Activated naive CD4-positive, alpha-beta T cell treated with anti-CD3 and anti-CD28 coated beads, Interleukin-2, amount 50 U/mL, for 72 hours (primary cell): Measurements from ENCODE around the gene BTRC. TPM values are rescaled to one million over a fixed set of nuclear protein-coding genes. Genes with fewer than 3 reads are reported as not detected.

Source experiments
- ATAC-seq, 2 donors: fragments of 150-1000 bp; cut with Tn5 transposase; 2 replicates each; pipeline ENCODE4 v1.10.0; 2021; ENCODE audit warnings: mild to moderate bottlenecking in 2 of 2, moderate library complexity in 2 of 2
- DNase-seq, 2 donors: peaks; one replicate each; pipeline ENCODE4 v3.0.0; 2021 to 2022; ENCODE audit warnings: low spot score in 2 of 2
- H3K27ac Mint-ChIP-seq, 2 donors: one replicate each; pipeline ENCODE4 v1.8.0; 2022; ENCODE audit warnings: mild to moderate bottlenecking in 2 of 2, mixed read lengths in 2 of 2
- H3K36me3 Mint-ChIP-seq, 2 donors: one replicate each; pipeline ENCODE4 v1.8.0; 2022; ENCODE audit warnings: mixed read lengths in 2 of 2
- H3K9me3 Mint-ChIP-seq, 2 donors: one replicate each; pipeline ENCODE4 v1.8.0; 2022; ENCODE audit warnings: mixed read lengths in 2 of 2
- total RNA-seq, 2 donors: library from RNA; stranded (reverse); gene quantifications; one replicate each; pipeline ENCODE4 v1.2.3, GENCODE V29; 2022

BTRC gene
- total RNA-seq, 2 donors from 2014 or later: 12.0 to 20.9 TPM

GRCh38 chr10:101571271-101571925 lies 217.4 kb downstream of the BTRC start:
- no peaks in the 10 kb centered on the region for H3K36me3 Mint-ChIP-seq
- no peak overlapping the region for H3K27ac Mint-ChIP-seq
- ATAC-seq (no peak), DNase-seq (no peak)
- no peaks in the 10 kb centered on the region for H3K9me3 Mint-ChIP-seq

- no peaks in the 10 kb centered on the region for H3K36me3 Mint-ChIP-seq
- no peaks in the 10 kb centered on the region for H3K9me3 Mint-ChIP-seq
- no peak overlapping the region for H3K27ac Mint-ChIP-seq
- DNase-seq (no peak), ATAC-seq (no peak)
These were observed 218.2 kb downstream of the BTRC start for GRCh38 chr10:101572126-101572525.

- Mint-ChIP-seq H3K9me3 (no peaks in the 10 kb centered on the region), H3K27ac (no peak overlapping the region), H3K36me3 (no peaks in the 10 kb centered on the region)
- no peak for DNase-seq
- ATAC-seq: no peak
These were observed 218.8 kb downstream of the BTRC start for GRCh38 chr10:101572785-101573184.

GRCh38 chr10:101573885-101574753 lies 220.2 kb downstream of the BTRC start:
- no peak for DNase-seq
- no peaks in the 10 kb centered on the region for H3K9me3 Mint-ChIP-seq
- no peaks in the 10 kb centered on the region for H3K36me3 Mint-ChIP-seq
- no peak overlapping the region for H3K27ac Mint-ChIP-seq
- no peak for ATAC-seq

- no peaks in the 10 kb centered on the region for H3K9me3 Mint-ChIP-seq
- DNase-seq (no peak), ATAC-seq (no peak)
- no peak overlapping the region for H3K27ac Mint-ChIP-seq
- no peaks in the 10 kb centered on the region for H3K36me3 Mint-ChIP-seq
These were observed 221.1 kb downstream of the BTRC start for GRCh38 chr10:101575091-101575490.

- Mint-ChIP-seq H3K27ac (no peak overlapping the region), H3K9me3 (no peaks in the 10 kb centered on the region), H3K36me3 (no peaks in the 10 kb centered on the region)
- DNase-seq: no peak
- ATAC-seq: no peak
These were observed 221.7 kb downstream of the BTRC start for GRCh38 chr10:101575580-101576210.

GRCh38 chr10:101576211-101576863 lies 222.4 kb downstream of the BTRC start:
- no peak overlapping the region for H3K27ac Mint-ChIP-seq
- no peaks in the 10 kb centered on the region for H3K9me3 Mint-ChIP-seq
- H3K36me3 Mint-ChIP-seq: no peaks in the 10 kb centered on the region
- ATAC-seq (no peak), DNase-seq (no peak)

- Mint-ChIP-seq H3K9me3 (no peaks in the 10 kb centered on the region), H3K27ac (peak overlapping the region in 1 of 2 donors; percentile 36), H3K36me3 (no peaks in the 10 kb centered on the region)
- ATAC-seq (no peak), DNase-seq (no peak)
These were observed 223.3 kb downstream of the BTRC start for GRCh38 chr10:101577121-101577871.

GRCh38 chr10:101578192-101578591 lies 224.2 kb downstream of the BTRC start:
- no peaks in the 10 kb centered on the region for H3K36me3 Mint-ChIP-seq
- ATAC-seq (no peak), DNase-seq (no peak)
- H3K9me3 Mint-ChIP-seq: no peaks in the 10 kb centered on the region
- peak overlapping the region in 1 of 2 donors; percentile 93 for H3K27ac Mint-ChIP-seq

- H3K36me3 Mint-ChIP-seq: no peaks in the 10 kb centered on the region
- DNase-seq: no peak
- no peak overlapping the region for H3K27ac Mint-ChIP-seq
- H3K9me3 Mint-ChIP-seq: no peaks in the 10 kb centered on the region
- no peak for ATAC-seq
These were observed 225.0 kb downstream of the BTRC start for GRCh38 chr10:101578803-101579515.

GRCh38 chr10:101579516-101579870 lies 225.5 kb downstream of the BTRC start:
- H3K36me3 Mint-ChIP-seq: no peaks in the 10 kb centered on the region
- H3K27ac Mint-ChIP-seq: no peak overlapping the region
- H3K9me3 Mint-ChIP-seq: no peaks in the 10 kb centered on the region
- DNase-seq (no peak), ATAC-seq (no peak)

GRCh38 chr10:101580486-101581399 lies 226.8 kb downstream of the BTRC start:
- Mint-ChIP-seq H3K27ac (peak overlapping the region in 1 of 2 donors; percentile 59), H3K9me3 (no peaks in the 10 kb centered on the region), H3K36me3 (no peaks in the 10 kb centered on the region)
- no peak for DNase-seq
- no peak for ATAC-seq

GRCh38 chr10:101585841-101586240 lies 231.9 kb downstream of the BTRC start:
- H3K36me3 Mint-ChIP-seq: no peaks in the 10 kb centered on the region
- DNase-seq: no peak
- H3K9me3 Mint-ChIP-seq: no peaks in the 10 kb centered on the region
- ATAC-seq: no peak
- peak overlapping the region in 1 of 2 donors; percentile 90 for H3K27ac Mint-ChIP-seq

- Mint-ChIP-seq H3K36me3 (no peaks in the 10 kb centered on the region), H3K27ac (peak within 1 kb of the TSS; percentile 90 to 92), H3K9me3 (no peaks in the 10 kb centered on the region)
- peak; percentile 89 to 91 for DNase-seq
- peak; percentile 97 to 99 for ATAC-seq
These were observed 234.0 kb downstream of the BTRC start, which contains the start of the genes DPCD and POLL for GRCh38 chr10:101587725-101588653. TSS of gene DPCD (plus strand) at chr10:101588321. CDS start at chr10:101588337, 16 bp downstream. TSS of gene POLL (minus strand) at chr10:101588257. CDS start at chr10:101587360, 897 bp downstream.
